ENCODE data around the gene BRI3. TPM values are rescaled to one million over a fixed set of nuclear protein-coding genes. Genes with fewer than 3 reads are reported as not detected.

BRI3 gene
- total and polyA plus RNA-seq, 10 donors = 59.3 to 264 (median 177) TPM

GRCh38 chr7:98241674-98242241 is 39.7 kb upstream of the BRI3 start:
- TF ChIP-seq CTCF (IDR thresholded peaks at IDR 0.05 in 8 of 11, conservative IDR thresholded peaks at IDR 0.05 in 3 of 11) = peak in 3 of 11 experiments; percentile 13 to 23 (median 20)
- TF ChIP-seq POLR2AphosphoS5 (IDR thresholded peaks at IDR 0.05) = peak in 1 of 3 donors; percentile 14
- no peak for TF ChIP-seq POLR2A (IDR thresholded peaks at IDR 0.05)
- Histone ChIP-seq H3K4me3 (no peak overlapping the region), H3K36me3 (peaks cover 0 to 90% (median 60%) of the 10 kb centered on the region in 6 donors), H3K4me1 (peaks cover 0 to 24% (median 16%) of the 10 kb centered on the region in 6 donors), H3K27me3 (replicated peaks in 1 of 7) (no peaks in the 10 kb centered on the region), H3K27ac (no peak overlapping the region), H3K9me3 (no peaks in the 10 kb centered on the region)
- WGBS, 5 donors = 85 to 92% (median 91%) methylated on average over 10 to 16 of the region's 16 CpGs
- DNase-seq = no peak
- intact Hi-C loops (cut with DNase I; ENCODE audit: low total_unique reads) = no loop called here

- no peak for DNase-seq
- Histone ChIP-seq H3K9me3 (no peaks in the 10 kb centered on the region), H3K4me1 (peaks cover 0 to 29% (median 18%) of the 10 kb centered on the region in 6 donors), H3K27ac (no peak overlapping the region), H3K27me3 (replicated peaks in 1 of 7) (no peaks in the 10 kb centered on the region), H3K4me3 (no peak overlapping the region), H3K36me3 (peaks cover 0 to 90% (median 58%) of the 10 kb centered on the region in 6 donors)
- no peak for TF ChIP-seq CTCF (IDR thresholded peaks at IDR 0.05 in 8 of 11, conservative IDR thresholded peaks at IDR 0.05 in 3 of 11)
- no peak for TF ChIP-seq POLR2A (IDR thresholded peaks at IDR 0.05)
- no peak for TF ChIP-seq POLR2AphosphoS5 (IDR thresholded peaks at IDR 0.05)
- intact Hi-C loops (cut with DNase I; ENCODE audit: low total_unique reads) = no loop called here
- WGBS, 5 donors = 87 to 100% (median 92%) methylated on average over 1 of the region's 1 CpG
Measured at GRCh38 chr7:98242342-98242741, 39.1 kb upstream of the BRI3 start.

GRCh38 chr7:98242934-98243333 is 38.6 kb upstream of the BRI3 start:
- Histone ChIP-seq H3K36me3 (peaks cover 0 to 90% (median 54%) of the 10 kb centered on the region in 6 donors), H3K27me3 (replicated peaks in 1 of 7) (no peaks in the 10 kb centered on the region), H3K4me1 (peaks cover 0 to 35% (median 21%) of the 10 kb centered on the region in 6 donors), H3K27ac (no peak overlapping the region), H3K9me3 (no peaks in the 10 kb centered on the region), H3K4me3 (no peak overlapping the region)
- DNase-seq = no peak
- 90 to 100% (median 93%) methylated on average over 3 to 4 of the region's 4 CpGs for WGBS, 5 donors
- no peak for TF ChIP-seq CTCF (IDR thresholded peaks at IDR 0.05 in 8 of 11, conservative IDR thresholded peaks at IDR 0.05 in 3 of 11)
- TF ChIP-seq POLR2AphosphoS5 (IDR thresholded peaks at IDR 0.05) = no peak
- TF ChIP-seq POLR2A (IDR thresholded peaks at IDR 0.05) = no peak
- intact Hi-C loops (cut with DNase I; ENCODE audit: low total_unique reads) = no loop called here

- H3K27me3 ChIP-seq (replicated peaks in 1 of 7) = no peaks in the 10 kb centered on the region
- peaks cover 0 to 85% (median 35%) of the 10 kb centered on the region in 6 donors for H3K36me3 ChIP-seq
- no peaks in the 10 kb centered on the region for H3K9me3 ChIP-seq
- H3K27ac ChIP-seq = peak overlapping the region in 2 of 8 donors; percentile 66 to 74
- WGBS, 5 donors = 93 to 99% (median 95%) methylated on average over 5 to 14 of the region's 14 CpGs
- H3K4me1 ChIP-seq = peaks cover 13 to 54% (median 38%) of the 10 kb centered on the region in 6 donors
- intact Hi-C loops (cut with DNase I; ENCODE audit: low total_unique reads) = no loop called here
- H3K4me3 ChIP-seq = no peak overlapping the region
- DNase-seq = no peak
- peak in 1 of 3 donors; percentile 13 for TF ChIP-seq POLR2AphosphoS5 (IDR thresholded peaks at IDR 0.05)
- no peak for TF ChIP-seq CTCF (IDR thresholded peaks at IDR 0.05 in 8 of 11, conservative IDR thresholded peaks at IDR 0.05 in 3 of 11)
Measured at GRCh38 chr7:98244871-98245270, 36.6 kb upstream of the BRI3 start.

Data from spleen (tissue), 11 donors.